Skin epidermis (tissue), 12 donors: ENCODE results near the gene CTNNBL1.

Source experiments
- H3K27ac ChIP-seq, 21 experiments: fragments of 200-600 bp; sonication (generic) in 11 of 21; one replicate each; pipeline ENCODE4 v1.5.0; 2020; ENCODE audit warnings: mild to moderate bottlenecking in 3 of 21, inconsistent platforms in 2 of 21, moderate library complexity in 2 of 21
- H3K4me3 ChIP-seq, 7 experiments: fragments of 200-600 bp; sonication (generic) in 2 of 7; one replicate each; pipeline ENCODE4 v1.5.0; 2020; ENCODE audit warnings: inconsistent platforms in 2 of 7, mild to moderate bottlenecking in 2 of 7, moderate library complexity in 1 of 7

The CTNNBL1 gene

GRCh38 chr20:37733416-37733815 is 39.6 kb downstream of the CTNNBL1 start:
- Histone ChIP-seq H3K4me3 (no peak overlapping the region), H3K27ac (peak overlapping the region in 2 of 21 experiments; percentile 17 to 24)

GRCh38 chr20:37734228-37734985 is 40.6 kb downstream of the CTNNBL1 start:
- H3K27ac ChIP-seq = peak overlapping the region in 4 of 21 experiments; percentile 2 to 45 (median 24)
- H3K4me3 ChIP-seq = no peak overlapping the region

DNA sequence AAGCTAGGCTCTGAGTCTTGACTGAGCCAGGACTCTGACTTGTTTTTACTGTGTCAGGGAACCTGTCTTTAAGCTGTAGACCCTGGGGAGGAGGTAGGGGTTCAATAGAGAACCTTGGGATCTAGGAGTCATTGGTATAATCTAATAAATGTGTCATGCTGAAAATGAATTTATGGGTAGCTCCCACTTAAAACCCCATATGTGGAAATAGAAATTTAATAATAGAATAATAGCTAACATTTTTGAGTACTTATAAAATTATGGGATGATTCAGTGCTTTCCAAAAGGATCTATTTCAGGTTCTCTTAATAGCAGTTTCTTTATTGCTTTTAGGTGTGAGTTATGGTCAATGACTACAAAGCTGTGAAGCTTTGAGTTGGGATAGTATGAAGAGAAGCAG is 41.7 kb downstream of the CTNNBL1 start:
- Histone ChIP-seq H3K27ac (no peak overlapping the region), H3K4me3 (no peak overlapping the region)

- no peak overlapping the region for H3K27ac ChIP-seq
- H3K4me3 ChIP-seq = no peak overlapping the region
Measured at GRCh38 chr20:37736132-37736531, 42.3 kb downstream of the CTNNBL1 start.

DNA sequence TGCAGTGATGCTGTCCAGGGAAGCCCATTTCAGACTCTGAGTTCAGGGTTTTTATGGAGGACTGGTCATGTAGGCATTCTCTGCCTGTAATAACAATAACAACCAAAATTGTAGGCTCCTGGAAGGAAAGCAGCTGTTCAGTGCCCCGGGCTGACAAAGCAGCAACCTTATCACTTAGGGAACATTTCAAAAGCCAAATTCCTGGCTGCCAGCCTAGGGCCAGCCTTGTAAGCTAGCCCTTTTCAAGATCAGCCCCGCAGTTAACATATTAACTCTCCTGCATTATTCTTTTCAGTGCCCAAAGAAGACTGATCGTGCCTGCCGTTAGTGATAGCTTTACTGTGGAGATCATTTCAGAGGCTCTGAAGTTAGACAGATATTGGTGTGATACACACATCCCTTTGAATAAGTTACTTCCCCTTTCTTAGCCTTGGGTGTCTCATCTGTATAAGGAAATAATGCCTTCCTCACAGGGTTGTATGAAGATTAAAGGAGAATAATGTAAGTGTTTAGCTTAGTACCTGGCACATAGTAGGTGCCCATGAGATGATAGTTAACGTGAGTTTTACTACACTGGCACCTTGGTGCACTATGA is 44.1 kb downstream of the CTNNBL1 start:
- Histone ChIP-seq H3K27ac (no peak overlapping the region), H3K4me3 (no peak overlapping the region)

DNA sequence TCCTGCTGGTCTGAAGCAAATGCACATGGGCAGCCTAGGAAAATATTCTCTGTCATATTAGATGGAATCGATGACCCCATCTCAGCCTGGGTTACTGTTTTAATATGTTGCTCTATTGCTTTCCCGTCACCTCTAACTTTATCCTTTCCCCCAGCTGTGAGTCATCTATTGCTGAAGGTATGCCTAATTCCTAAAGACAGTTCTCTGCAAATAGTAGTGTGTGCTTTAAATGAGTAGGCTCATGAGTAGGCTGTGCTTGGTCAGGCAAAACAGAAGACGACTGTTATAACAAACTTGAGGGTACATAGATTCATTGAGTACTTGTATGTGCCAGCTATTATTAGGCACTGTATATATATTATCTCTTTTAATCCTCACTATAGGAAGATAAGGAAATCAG is 47.2 kb downstream of the CTNNBL1 start:
- no peak overlapping the region for H3K27ac ChIP-seq
- no peak overlapping the region for H3K4me3 ChIP-seq

GRCh38 chr20:37741570-37741969 is 47.7 kb downstream of the CTNNBL1 start:
- H3K4me3 ChIP-seq = no peak overlapping the region
- H3K27ac ChIP-seq = no peak overlapping the region

GRCh38 chr20:37742131-37742530 is 48.3 kb downstream of the CTNNBL1 start:
- Histone ChIP-seq H3K4me3 (no peak overlapping the region), H3K27ac (peak overlapping the region in 1 of 21 experiments; percentile 39)

- no peak overlapping the region for H3K27ac ChIP-seq
Measured at GRCh38 chr20:37744347-37744746, 50.5 kb downstream of the CTNNBL1 start.

DNA sequence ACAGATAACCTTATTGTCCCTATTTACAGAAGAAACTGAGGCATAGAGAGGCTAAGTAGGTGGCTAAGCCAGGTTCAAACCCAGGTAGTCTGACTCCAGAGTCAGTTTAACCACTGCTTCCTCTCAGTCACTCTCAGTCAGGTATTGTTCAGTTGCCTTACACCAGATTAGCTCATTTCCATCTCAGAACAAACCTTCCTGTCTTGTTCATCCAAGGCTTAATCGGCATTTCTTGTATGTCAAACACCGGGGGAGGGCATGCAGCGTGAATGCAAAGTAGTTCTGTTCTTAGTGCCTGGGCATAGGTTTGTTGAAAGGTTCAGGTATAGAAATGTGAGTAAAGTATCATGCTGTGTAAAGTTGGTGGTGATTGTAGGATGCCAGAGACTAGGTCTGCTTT is 51.7 kb downstream of the CTNNBL1 start:
- H3K27ac ChIP-seq = no peak overlapping the region
- H3K4me3 ChIP-seq = no peak overlapping the region

More at GRCh38 chr20:37744347-37744746, 50.5 kb downstream of the CTNNBL1 start:
- H3K4me3 ChIP-seq = no peak overlapping the region

GRCh38 chr20:37748015-37748414 is 54.2 kb downstream of the CTNNBL1 start:
- H3K27ac ChIP-seq = no peak overlapping the region
- no peak overlapping the region for H3K4me3 ChIP-seq

- Histone ChIP-seq H3K4me3 (no peak overlapping the region), H3K27ac (no peak overlapping the region)
Measured at GRCh38 chr20:37749218-37749617, 55.4 kb downstream of the CTNNBL1 start.

DNA sequence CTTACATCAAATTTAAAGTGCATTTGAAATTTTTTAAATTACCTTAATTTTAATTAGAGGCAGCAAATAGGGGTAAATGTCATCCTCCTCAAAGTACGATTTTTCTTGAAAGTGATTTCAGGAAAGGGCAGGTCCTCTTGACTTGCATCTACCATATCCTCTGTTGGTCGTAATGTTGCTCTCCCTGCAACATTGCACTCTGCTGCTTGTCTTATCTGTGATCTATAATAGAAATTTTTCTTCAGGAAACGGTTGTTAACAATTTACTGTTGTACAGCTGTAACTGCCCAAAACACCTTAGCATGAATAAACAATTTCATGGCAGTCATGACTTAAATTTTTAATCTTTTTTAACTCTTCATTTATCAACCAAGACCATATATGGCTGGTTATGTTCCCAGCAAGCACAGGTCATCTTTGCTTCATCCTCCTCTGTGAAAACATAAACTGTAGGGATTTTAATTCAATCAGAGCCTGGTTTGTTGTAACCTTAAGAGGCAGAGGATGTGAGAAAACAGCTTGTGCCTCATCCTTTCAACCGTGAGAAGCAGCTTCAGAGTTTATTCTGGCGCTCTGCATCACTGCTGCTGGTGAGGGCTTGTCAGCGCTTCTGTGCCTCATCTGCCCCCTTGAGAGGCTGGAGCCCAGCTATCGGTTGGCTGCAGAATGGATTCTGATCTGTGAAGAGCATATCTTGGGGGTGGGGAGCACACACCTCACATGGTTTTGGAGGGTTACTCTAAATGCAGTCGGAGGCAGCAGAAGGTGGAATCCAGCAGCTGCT is 56.0 kb downstream of the CTNNBL1 start:
- no peak overlapping the region for H3K27ac ChIP-seq
- H3K4me3 ChIP-seq = no peak overlapping the region

GRCh38 chr20:37755665-37756064 is 61.8 kb downstream of the CTNNBL1 start:
- H3K27ac ChIP-seq = no peak overlapping the region

GRCh38 chr20:37756234-37756633 is 62.4 kb downstream of the CTNNBL1 start:
- H3K4me3 ChIP-seq = no peak overlapping the region
- H3K27ac ChIP-seq = no peak overlapping the region

More at GRCh38 chr20:37755665-37756064, 61.8 kb downstream of the CTNNBL1 start:
- H3K4me3 ChIP-seq = no peak overlapping the region

GRCh38 chr20:37757550-37757949 is 63.7 kb downstream of the CTNNBL1 start:
- Histone ChIP-seq H3K27ac (no peak overlapping the region), H3K4me3 (no peak overlapping the region)

GRCh38 chr20:37758332-37758731 is 64.5 kb downstream of the CTNNBL1 start:
- H3K4me3 ChIP-seq = no peak overlapping the region
- H3K27ac ChIP-seq = no peak overlapping the region

DNA sequence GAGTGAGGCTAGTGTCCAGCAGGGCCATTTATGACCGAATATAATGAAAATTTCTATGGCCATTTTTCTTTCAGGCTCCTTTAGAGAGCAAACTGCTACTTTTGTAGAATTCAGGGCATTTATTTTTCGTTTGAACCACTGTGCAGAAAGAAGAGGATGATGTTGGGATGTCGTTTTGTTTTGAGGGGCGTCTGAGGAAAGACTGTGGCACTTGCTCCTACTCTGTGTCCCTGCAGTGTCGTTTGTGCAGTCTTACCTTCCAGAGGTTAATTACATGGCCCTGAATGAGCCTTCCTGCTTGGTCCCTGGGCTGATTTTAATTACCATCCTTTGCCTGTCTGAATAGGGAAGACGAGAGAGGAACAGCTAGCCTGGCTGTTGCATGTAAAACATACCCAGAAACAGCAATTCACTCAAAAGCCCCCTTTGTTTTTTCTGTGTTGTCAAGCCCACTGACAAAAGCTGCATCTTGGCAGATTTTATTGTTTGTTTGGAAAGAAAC is 65.3 kb downstream of the CTNNBL1 start:
- H3K27ac ChIP-seq = no peak overlapping the region
- no peak overlapping the region for H3K4me3 ChIP-seq

GRCh38 chr20:37759761-37760209 is 66.0 kb downstream of the CTNNBL1 start:
- no peak overlapping the region for H3K4me3 ChIP-seq

GRCh38 chr20:37760322-37760721 is 66.5 kb downstream of the CTNNBL1 start:
- Histone ChIP-seq H3K27ac (no peak overlapping the region), H3K4me3 (no peak overlapping the region)

More at GRCh38 chr20:37759761-37760209, 66.0 kb downstream of the CTNNBL1 start:
- H3K27ac ChIP-seq = no peak overlapping the region
